ENCODE measurements around the gene MBTPS1.

- TF ChIP-seq POLR2A (IDR thresholded peaks at IDR 0.05; ENCODE audit: low read depth, low read length): no peak
- TF ChIP-seq POLR2AphosphoS5 (IDR thresholded peaks at IDR 0.05; ENCODE audit: low read depth, low read length): no peak
Observed at GRCh38 chr16:84033251-84034195, 83.2 kb downstream of the MBTPS1 start.
